Fibroblast of upper back skin (primary cell): ENCODE measurements around the gene RNF150.

Experiments used
- DNase-seq: peaks from one replicate; pipeline ENCODE4 v3.0.0-alpha.2; 2013

Gene RNF150

GRCh38 chr4:141130947-141131605 is 2.2 kb downstream of the RNF150 start:
- DNase-seq = no peak

GRCh38 chr4:141127884-141128283 is 5.4 kb downstream of the RNF150 start:
- peak; percentile 25 for DNase-seq

- DNase-seq = peak; percentile 49
Observed at GRCh38 chr4:141126769-141127168, 6.5 kb downstream of the RNF150 start.

GRCh38 chr4:141124224-141124623 is 9.0 kb downstream of the RNF150 start:
- DNase-seq = peak; percentile 19

GRCh38 chr4:141121768-141122454 is 11.4 kb downstream of the RNF150 start:
- no peak for DNase-seq

- DNase-seq = no peak
Observed at GRCh38 chr4:141121101-141121500, 12.2 kb downstream of the RNF150 start.

- DNase-seq = no peak
Observed at GRCh38 chr4:141120036-141120593, 13.2 kb downstream of the RNF150 start.

- DNase-seq = no peak
Observed at GRCh38 chr4:141119071-141119470, 14.2 kb downstream of the RNF150 start.

GRCh38 chr4:141118381-141118780 is 14.9 kb downstream of the RNF150 start:
- DNase-seq = no peak

- DNase-seq = no peak
Observed at GRCh38 chr4:141117935-141118334, 15.3 kb downstream of the RNF150 start.

GRCh38 chr4:141109983-141110382 is 23.3 kb downstream of the RNF150 start:
- DNase-seq = no peak

GRCh38 chr4:141107927-141108326 is 25.3 kb downstream of the RNF150 start:
- DNase-seq = no peak

GRCh38 chr4:141102367-141102766 is 30.9 kb downstream of the RNF150 start:
- DNase-seq = peak; percentile 83

- DNase-seq = no peak
Observed at GRCh38 chr4:141101511-141101910, 31.8 kb downstream of the RNF150 start.

GRCh38 chr4:141099326-141099725 is 33.9 kb downstream of the RNF150 start:
- DNase-seq = peak; percentile 55

- no peak for DNase-seq
Observed at GRCh38 chr4:141098163-141098562, 35.1 kb downstream of the RNF150 start.

GRCh38 chr4:141090473-141090872 is 42.8 kb downstream of the RNF150 start:
- DNase-seq = no peak

GRCh38 chr4:141081921-141082395 is 51.3 kb downstream of the RNF150 start:
- DNase-seq = no peak

- DNase-seq = no peak
Observed at GRCh38 chr4:141080668-141081067, 52.6 kb downstream of the RNF150 start.

- no peak for DNase-seq
Observed at GRCh38 chr4:141079393-141079930, 53.8 kb downstream of the RNF150 start.

GRCh38 chr4:141078871-141079270 is 54.4 kb downstream of the RNF150 start:
- peak; percentile 33 for DNase-seq

GRCh38 chr4:141077611-141078225 is 55.6 kb downstream of the RNF150 start:
- no peak for DNase-seq

- no peak for DNase-seq
Observed at GRCh38 chr4:141075553-141075952, 57.7 kb downstream of the RNF150 start.
